ENCODE measurements around the gene PFKFB3. TPM values are rescaled to one million over a fixed set of nuclear protein-coding genes. Genes with fewer than 3 reads are reported as not detected.
A peak's percentile ranks its signal among the peaks of the same experiment; 100 is the strongest.

PFKFB3 gene
- total and polyA plus RNA-seq, 2 of the 4 experiments (the other 2 are of a cell fraction): 34.1 to 45.5 TPM

DNA sequence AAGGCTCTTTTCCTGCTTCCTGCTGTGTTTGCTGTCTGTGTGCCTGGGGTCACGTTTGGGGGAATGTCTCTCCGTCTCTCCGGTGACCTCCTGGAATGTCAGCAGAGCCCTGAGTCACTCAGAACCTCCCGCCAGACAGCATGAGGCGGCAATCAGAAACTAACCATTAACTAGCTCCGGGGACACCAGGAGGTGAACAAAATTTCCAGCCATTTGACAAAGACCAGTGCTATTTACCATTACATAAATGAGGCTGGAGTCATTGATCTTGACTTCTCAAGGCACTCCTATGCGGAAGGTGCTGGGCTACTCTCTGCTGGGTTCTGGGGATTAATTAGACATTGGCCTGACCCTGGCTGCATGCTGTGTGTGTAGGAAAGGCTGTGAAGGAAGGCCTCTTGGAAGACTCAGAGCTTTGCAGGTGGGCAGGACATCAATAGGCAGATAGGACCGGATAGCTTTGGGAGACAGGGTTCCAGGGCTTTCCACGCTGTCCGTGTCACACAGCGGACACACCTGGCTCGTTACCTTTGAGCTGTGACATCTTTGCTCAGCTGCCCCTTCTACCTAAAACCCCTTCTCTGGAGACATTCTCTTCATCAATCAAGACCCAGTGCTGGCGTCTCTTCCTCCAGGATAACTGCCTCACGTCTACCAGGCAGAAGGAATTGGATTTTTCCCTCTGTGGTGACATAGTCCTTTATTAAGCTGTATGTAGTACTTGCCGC, 77.0 kb downstream of the PFKFB3 start:
- no peak overlapping the region for H3K56ac ChIP-seq (ENCODE audit: extremely low read depth, insufficient read depth, low read length)
- DNase-seq: peak; percentile 66
- H2BK20ac ChIP-seq (ENCODE audit: low read depth, low read length): peak overlapping the region; percentile 64
- H3K4me1 ChIP-seq (ENCODE audit: control insufficient read depth, insufficient read depth, low read length): peaks cover 10% of the 10 kb centered on the region
- intact Hi-C loops (cut with micrococcal nuclease): no loop called here
- H2AFZ ChIP-seq (replicated peaks; ENCODE audit: low read length, poor library complexity): peak overlapping the region; percentile 85
- no peaks in the 10 kb centered on the region for H3K36me3 ChIP-seq (ENCODE audit: control insufficient read depth, insufficient read depth, low read length)
- H2AK9ac ChIP-seq (replicated peaks; ENCODE audit: low read depth, low read length, poor library complexity): peak overlapping the region; percentile 58
- peak overlapping the region; percentile 47; the same call in 1 of the 2 replicates for H3K14ac ChIP-seq (replicated peaks; ENCODE audit: low read depth, low read length)
- H3K4me2 ChIP-seq (ENCODE audit: low read depth, low read length): peak overlapping the region; percentile 11; the same call in 1 of the 2 replicates
- H2BK5ac ChIP-seq (ENCODE audit: low read depth, low read length, poor library complexity, severe bottlenecking): peak overlapping the region; percentile 46
- ATAC-seq (ENCODE audit: low read depth): peak; percentile 65
- peak overlapping the region; percentile 85; the same call in 2 of the 3 replicates for H2BK15ac ChIP-seq (ENCODE audit: low read depth, low read length)
- H3K4ac ChIP-seq (ENCODE audit: low read depth, low read length): peak overlapping the region; percentile 58
- peak overlapping the region; percentile 16; the same call in 1 of the 2 replicates for H3K18ac ChIP-seq (ENCODE audit: low read depth, low read length)
- no peak overlapping the region for H3K9ac ChIP-seq (ENCODE audit: low read depth, low read length)
- dilution Hi-C loops (cut with HindIII; ENCODE audit: low sequenced_read_pairs, unreplicated experiment): no loop called here
- H3K9me1 ChIP-seq (ENCODE audit: insufficient read depth, low read length): peaks cover 18% of the 10 kb centered on the region
- no peaks in the 10 kb centered on the region for H3K9me3 ChIP-seq (ENCODE audit: control insufficient read depth, insufficient read depth, low read length)
- H2BK120ac ChIP-seq (ENCODE audit: low read depth, low read length): peak overlapping the region; percentile 58
- ChIA-PET POLR2A (ENCODE audit: unreplicated experiment) (no interaction called here), CTCF (interaction anchor here (1.4 to 1.5 kb wide), 2 partner anchors 24 to 122 kb away, joined by 4 read pairs; no protein-coding TSS in a partner anchor)
- no peaks in the 10 kb centered on the region for H4K20me1 ChIP-seq (ENCODE audit: insufficient read depth, low read length)
- H3K27me3 ChIP-seq (ENCODE audit: control insufficient read depth, insufficient read depth, low read length): no peaks in the 10 kb centered on the region
- in situ Hi-C loops (cut with MboI; ENCODE audit: low sequenced_read_pairs): no loop called here
- H3K4me3 ChIP-seq (ENCODE audit: insufficient read depth, low read depth, low read length): no peak overlapping the region
- 0 out of 4 replicates have a peak, but pooled peaks cover 0 to 9% of the 10 kb centered on the region in 2 experiments for H3K79me1 ChIP-seq (ENCODE audit: low read depth in 1 of 2, low read length in 2 of 2)
- BruUV-seq (replicated peaks): no TSS peak
- H3K23ac ChIP-seq (ENCODE audit: low read depth, low read length): no peak overlapping the region
- H4K8ac ChIP-seq (ENCODE audit: low read depth in 2 of 2, low read length in 2 of 2): peak overlapping the region; percentile 11 to 77; a peak in 3 of 4 replicates
- H4K91ac ChIP-seq (ENCODE audit: insufficient read depth, low read depth, low read length): peak overlapping the region; percentile 78
- 73% methylated on average over 5 of the region's 15 CpGs; no CpG with 5 or more reads in 1 of the 2 experiments for WGBS, 2 experiments (ENCODE audit: extremely low coverage in 2 of 2, insufficient read length in 1 of 2)
- peak overlapping the region; percentile 94 for H2AK5ac ChIP-seq (ENCODE audit: low read depth, low read length)
- H4K5ac ChIP-seq (ENCODE audit: low read depth, low read length): no peak overlapping the region
- H3K27ac ChIP-seq (ENCODE audit: insufficient read depth, low read length): peak overlapping the region; percentile 2; the same call in 1 of the 2 replicates
- TF ChIP-seq MAFK (IDR thresholded peaks at IDR 0.05; ENCODE audit: low read depth, low read length) (no peak), RAD21 (IDR thresholded peaks at IDR 0.05; ENCODE audit: low read length) (no peak), CHD1 (IDR thresholded peaks at IDR 0.05; ENCODE audit: low read depth, low read length) (no peak), CEBPB (IDR thresholded peaks at IDR 0.05; ENCODE audit: low read depth, low read length) (no peak), USF2 (IDR thresholded peaks at IDR 0.05; ENCODE audit: low read depth, low read length) (no peak), RCOR1 (IDR thresholded peaks at IDR 0.05; ENCODE audit: insufficient replicate concordance, low read length) (no peak), POLR2A (IDR thresholded peaks at IDR 0.05; ENCODE audit: low read depth, low read length) (no peak), MAZ (IDR thresholded peaks at IDR 0.05; ENCODE audit: borderline replicate concordance, low read depth, low read length) (no peak), MXI1 (IDR thresholded peaks at IDR 0.05; ENCODE audit: borderline replicate concordance, low read depth, low read length) (no peak; the same call in 1 of the 2 replicates), SMC3 (IDR thresholded peaks at IDR 0.05; ENCODE audit: low read depth, low read length) (no peak), BHLHE40 (IDR thresholded peaks at IDR 0.05; ENCODE audit: low read depth, low read length) (peak; percentile 82), RFX5 (IDR thresholded peaks at IDR 0.05; ENCODE audit: low read depth, low read length) (no peak)
- TF ChIP-seq, protein P1, sequence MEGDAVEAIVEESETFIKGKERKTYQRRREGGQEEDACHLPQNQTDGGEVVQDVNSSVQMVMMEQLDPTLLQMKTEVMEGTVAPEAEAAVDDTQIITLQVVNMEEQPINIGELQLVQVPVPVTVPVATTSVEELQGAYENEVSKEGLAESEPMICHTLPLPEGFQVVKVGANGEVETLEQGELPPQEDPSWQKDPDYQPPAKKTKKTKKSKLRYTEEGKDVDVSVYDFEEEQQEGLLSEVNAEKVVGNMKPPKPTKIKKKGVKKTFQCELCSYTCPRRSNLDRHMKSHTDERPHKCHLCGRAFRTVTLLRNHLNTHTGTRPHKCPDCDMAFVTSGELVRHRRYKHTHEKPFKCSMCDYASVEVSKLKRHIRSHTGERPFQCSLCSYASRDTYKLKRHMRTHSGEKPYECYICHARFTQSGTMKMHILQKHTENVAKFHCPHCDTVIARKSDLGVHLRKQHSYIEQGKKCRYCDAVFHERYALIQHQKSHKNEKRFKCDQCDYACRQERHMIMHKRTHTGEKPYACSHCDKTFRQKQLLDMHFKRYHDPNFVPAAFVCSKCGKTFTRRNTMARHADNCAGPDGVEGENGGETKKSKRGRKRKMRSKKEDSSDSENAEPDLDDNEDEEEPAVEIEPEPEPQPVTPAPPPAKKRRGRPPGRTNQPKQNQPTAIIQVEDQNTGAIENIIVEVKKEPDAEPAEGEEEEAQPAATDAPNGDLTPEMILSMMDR (conservative IDR thresholded peaks at IDR 0.05; ENCODE audit: low read depth, low read length): no peak
- TF ChIP-seq, protein P2, sequence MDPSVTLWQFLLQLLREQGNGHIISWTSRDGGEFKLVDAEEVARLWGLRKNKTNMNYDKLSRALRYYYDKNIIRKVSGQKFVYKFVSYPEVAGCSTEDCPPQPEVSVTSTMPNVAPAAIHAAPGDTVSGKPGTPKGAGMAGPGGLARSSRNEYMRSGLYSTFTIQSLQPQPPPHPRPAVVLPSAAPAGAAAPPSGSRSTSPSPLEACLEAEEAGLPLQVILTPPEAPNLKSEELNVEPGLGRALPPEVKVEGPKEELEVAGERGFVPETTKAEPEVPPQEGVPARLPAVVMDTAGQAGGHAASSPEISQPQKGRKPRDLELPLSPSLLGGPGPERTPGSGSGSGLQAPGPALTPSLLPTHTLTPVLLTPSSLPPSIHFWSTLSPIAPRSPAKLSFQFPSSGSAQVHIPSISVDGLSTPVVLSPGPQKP (IDR thresholded peaks at IDR 0.05; ENCODE audit: borderline replicate concordance, low read depth, low read length): no peak
